ENCODE measurements around the gene JMJD7.

GRCh38 chr15:41878355-41878699 lies 50.4 kb downstream of the JMJD7 start:
- TF ChIP-seq CTCF (IDR thresholded peaks at IDR 0.05), result no peak
- no peak for TF ChIP-seq POLR2A (IDR thresholded peaks at IDR 0.05)
